Activated CD8-positive, alpha-beta memory T cell treated with anti-CD3 and anti-CD28 coated beads, Interleukin-2, amount 50 U/mL, for 1 hour (primary cell): ENCODE measurements around the gene EML5.

Experiments used
- DNase-seq: peaks from one replicate; pipeline ENCODE4 v3.0.0-alpha.2; 2020; ENCODE audit errors: extremely low read depth

EML5 gene

GRCh38 chr14:88617479-88617878, 175.3 kb downstream of the EML5 start:
- DNase-seq, result no peak

GRCh38 chr14:88616697-88617096, 176.1 kb downstream of the EML5 start:
- DNase-seq, result no peak

- no peak for DNase-seq
Measured at GRCh38 chr14:88614218-88614907, 178.4 kb downstream of the EML5 start.

GRCh38 chr14:88613552-88614010, 179.2 kb downstream of the EML5 start:
- no peak for DNase-seq

- DNase-seq, result no peak
Measured at GRCh38 chr14:88612981-88613380, 179.8 kb downstream of the EML5 start.

- DNase-seq, result no peak
Measured at GRCh38 chr14:88611878-88612277, 180.9 kb downstream of the EML5 start.

GRCh38 chr14:88607829-88608228, 184.9 kb downstream of the EML5 start:
- DNase-seq, result no peak

GRCh38 chr14:88605594-88605993, 187.2 kb downstream of the EML5 start:
- DNase-seq, result no peak

- DNase-seq, result no peak
Measured at GRCh38 chr14:88604212-88604611, 188.5 kb downstream of the EML5 start.

GRCh38 chr14:88599761-88600439, 192.9 kb downstream of the EML5 start:
- no peak for DNase-seq

- DNase-seq, result no peak
Measured at GRCh38 chr14:88599326-88599725, 193.4 kb downstream of the EML5 start.

- DNase-seq, result no peak
Measured at GRCh38 chr14:88598097-88598675, 194.6 kb downstream of the EML5 start.

GRCh38 chr14:88597601-88598000, 195.2 kb downstream of the EML5 start:
- DNase-seq, result no peak

- no peak for DNase-seq
Measured at GRCh38 chr14:88597038-88597437, 195.7 kb downstream of the EML5 start.

GRCh38 chr14:88592031-88592430, 200.7 kb downstream of the EML5 start:
- no peak for DNase-seq

GRCh38 chr14:88590173-88590572, 202.6 kb downstream of the EML5 start:
- no peak for DNase-seq

GRCh38 chr14:88588081-88588480, 204.7 kb downstream of the EML5 start:
- DNase-seq, result no peak

- DNase-seq, result no peak
Measured at GRCh38 chr14:88584451-88584850, 208.3 kb downstream of the EML5 start.

- no peak for DNase-seq
Measured at GRCh38 chr14:88576222-88576621, 216.5 kb downstream of the EML5 start.

- no peak for DNase-seq
Measured at GRCh38 chr14:88572117-88572516, 220.6 kb downstream of the EML5 start.

- DNase-seq, result no peak
Measured at GRCh38 chr14:88568196-88568595, 224.6 kb downstream of the EML5 start.

- no peak for DNase-seq
Measured at GRCh38 chr14:88565427-88565826, 227.3 kb downstream of the EML5 start.

GRCh38 chr14:88563845-88564244, 228.9 kb downstream of the EML5 start:
- DNase-seq, result no peak
